HepG2 (cell line): ENCODE data around the gene CDH13. TPM values are rescaled to one million over a fixed set of nuclear protein-coding genes. Genes with fewer than 3 reads are reported as not detected.

Experiments
- ATAC-seq: fragments of 200-7000 bp; cut with Tn5 transposase; 3 replicates; pipeline ENCODE4 v1.9.1; 2020; ENCODE audit warnings: mild to moderate bottlenecking, moderate library complexity
- BruUV-seq: library from RNA; stranded (reverse); fragments of 400-500 nt; replicated peaks from 2 replicates; lab custom pipeline; 2021; lab: Mats Ljungman, UMichigan
- CTCF ChIA-PET: fragments of 300-600 bp; formaldehyde crosslinking; extraction: SDS; loops from one replicate; lab custom pipeline; 2021; ENCODE audit warnings: low total read pairs, inconsistent platforms, low intra/inter-chr PET ratio; lab: Yijun Ruan, JAX
- POLR2A ChIA-PET: fragments of 350-600 bp; sonication (Branson Sonifier 250); formaldehyde crosslinking; loops from one replicate; lab custom pipeline; 2020; ENCODE audit warnings: antibody characterized with exemption, inconsistent platforms; lab: Yijun Ruan, JAX
- DNase-seq: peaks from one replicate; pipeline ENCODE4 v3.0.0-alpha.2; 2015; ENCODE audit warnings: low spot score
- FAIRE-seq: peaks from 3 replicates; lab custom pipeline; 2011; peaks lifted over from hg19 to GRCh38; lab: Jason Lieb, UNC
- H2AFZ ChIP-seq: one replicate; pipeline ENCODE4 v1.6.1; 2011; ENCODE audit warnings: low read length, inconsistent platforms
- H3K27ac ChIP-seq: fragments of 300-600 bp; 3 replicates; pipeline ENCODE4 v1.8.0; 2011; ENCODE audit warnings: mixed run types, mild to moderate bottlenecking, mixed read lengths, low read length, inconsistent platforms; ENCODE audit not compliant: insufficient read depth; ENCODE audit errors: extremely low read length
- H3K27me3 ChIP-seq, 2 experiments: fragments of 200-600 bp in 1 of 2; 2 replicates in 1 of 2; 3 replicates in 1 of 2; pipeline versions ENCODE4 v1.6.0 to v1.8.0; 2011; ENCODE audit warnings: low read length in 2 of 2, mild to moderate bottlenecking in 2 of 2, moderate library complexity in 2 of 2, inconsistent platforms in 1 of 2; ENCODE audit not compliant: insufficient read depth in 2 of 2, control insufficient read depth in 1 of 2
- H3K36me3 ChIP-seq, 2 experiments: fragments of 200-600 bp in 1 of 2; replicated peaks in 1 of 2; 2 replicates in 1 of 2; 3 replicates in 1 of 2; pipeline versions ENCODE4 v1.5.1 to v1.8.0; 2011; ENCODE audit warnings: low read length in 2 of 2, inconsistent platforms in 1 of 2; ENCODE audit not compliant: insufficient read depth in 2 of 2, control insufficient read depth in 1 of 2
- H3K4me1 ChIP-seq: 2 replicates; pipeline ENCODE4 v1.5.1; 2012; ENCODE audit warnings: low read length, inconsistent platforms; ENCODE audit not compliant: insufficient read depth
- H3K4me2 ChIP-seq: 2 replicates; pipeline ENCODE4 v1.6.0; 2011; ENCODE audit warnings: low read depth, low read length, inconsistent platforms
- H3K4me3 ChIP-seq, 3 experiments: fragments of 200-600 bp in 1 of 3; sonication (generic), shearing (Covaris generic) in 1 of 3; replicated peaks in 1 of 3; 2 replicates each; pipeline ENCODE4 v1.5.1; 2011 to 2016; ENCODE audit warnings: low read length in 3 of 3, inconsistent platforms in 2 of 3, low read depth in 2 of 3, mild to moderate bottlenecking in 2 of 3, control low read depth in 1 of 3, mixed read lengths in 1 of 3; ENCODE audit not compliant: insufficient read depth in 1 of 3
- H3K79me2 ChIP-seq: one replicate; pipeline ENCODE4 v1.6.1; 2011; ENCODE audit warnings: low read length, inconsistent platforms; ENCODE audit not compliant: insufficient read depth
- H3K9ac ChIP-seq: 2 replicates; pipeline ENCODE4 v1.6.0; 2011; ENCODE audit warnings: mild to moderate bottlenecking, low read depth, low read length, inconsistent platforms; ENCODE audit not compliant: insufficient read depth
- H3K9me3 ChIP-seq: 2 replicates; pipeline ENCODE4 v1.5.1; 2012; ENCODE audit warnings: mild to moderate bottlenecking, low read length
- H4K20me1 ChIP-seq: 2 replicates; pipeline ENCODE4 v1.6.0; 2011; ENCODE audit warnings: inconsistent platforms, mild to moderate bottlenecking, low read length, moderate library complexity; ENCODE audit not compliant: insufficient read depth
- ADNP ChIP-seq: sonication (generic); formaldehyde crosslinking; IDR thresholded peaks from 2 replicates; pipeline ENCODE4 v1.4.0; 2020; ENCODE audit warnings: missing genetic modification reagents
- ATF7-NPFF ChIP-seq: sonication (generic); formaldehyde crosslinking; IDR thresholded peaks from 2 replicates; pipeline ENCODE4 v1.8.1; 2023; ENCODE audit warnings: mild to moderate bottlenecking, low read depth, missing genetic modification reagents, moderate library complexity
- SRSF1 ChIP-seq: fragments of 200-400 bp; formaldehyde crosslinking; optimal IDR thresholded peaks from 2 replicates; pipeline ENCODE3; 2017; ENCODE audit warnings: mild to moderate bottlenecking, low read depth, low read length, moderate library complexity
- ZBTB38 ChIP-seq: sonication (generic); formaldehyde crosslinking; IDR thresholded peaks from 2 replicates; pipeline ENCODE4 v1.5.1; 2020; ENCODE audit warnings: mild to moderate bottlenecking, missing genetic modification reagents
- ZNF180 ChIP-seq: sonication (generic); formaldehyde crosslinking; IDR thresholded peaks from 2 replicates; pipeline ENCODE4 v1.4.0; 2020; ENCODE audit warnings: low read depth, missing genetic modification reagents, borderline replicate concordance
- ZNF547 ChIP-seq: sonication (generic); formaldehyde crosslinking; IDR thresholded peaks from 2 replicates; pipeline ENCODE4 v1.5.1; 2020; ENCODE audit warnings: mild to moderate bottlenecking, missing genetic modification reagents
- WGBS: methylation state at CpG from one replicate; pipeline ENCODE4 v1.1.6; 2017; ENCODE audit warnings: low lambda C conversion rate; 5-methylcytosine and 5-hydroxymethylcytosine counted together
- in situ Hi-C: cut with HindIII; loops from 2 replicates; pipeline ENCODE4 v1.10.0; 2017; ENCODE audit warnings: low pct_unique_long_range_greater_than_20kb; ENCODE audit not compliant: extremely low pct_ligation_motif_present
- intact Hi-C: fragments of 100-400 bp; cut with micrococcal nuclease; formaldehyde crosslinking; loops from one replicate; pipeline ENCODE4 v1.10.0; 2022; ENCODE audit not compliant: unreplicated experiment
- polyA plus RNA-seq, 8 experiments: library from polyadenylated mRNA; depleted of rRNA in 3 of 8; stranded (reverse) in 7 of 8; unstranded in 1 of 8; fragments of >200 nt; fragmentation: Illumina TruSeq in 4 of 8; extraction: Trizol in 4 of 8; gene quantifications; 2 replicates each; pipeline versions ENCODE4 v1.2.1 to v1.2.3, GENCODE V29; 2011 to 2016; ENCODE audit warnings: low read depth in 4 of 8, missing spikeins in 1 of 8, mixed read lengths in 1 of 8; ENCODE audit not compliant: insufficient read depth in 1 of 8
- total RNA-seq, 5 experiments: library from RNA; depleted of rRNA; stranded (reverse); fragments of >200 nt; fragmentation: Illumina TruSeq; extraction: Trizol; gene quantifications; 2 replicates each; pipeline ENCODE4 v1.2.3, GENCODE V29; 2016; ENCODE audit warnings: low read depth in 1 of 5
- TF ChIP-seq, protein P1 (sequence below): sonication (generic); formaldehyde crosslinking; conservative IDR thresholded peaks from 2 replicates; pipeline ENCODE4 v1.8.0; 2022; ENCODE audit warnings: low read depth, missing genetic modification reagents
- TF ChIP-seq, protein P2 (sequence below): sonication (generic); formaldehyde crosslinking; IDR thresholded peaks from 2 replicates; pipeline ENCODE4 v1.5.0; 2020; ENCODE audit warnings: mild to moderate bottlenecking, missing genetic modification reagents
- TF ChIP-seq, protein P3 (sequence below): sonication (generic); formaldehyde crosslinking; IDR thresholded peaks from 2 replicates; pipeline ENCODE4 v1.4.0; 2020; ENCODE audit warnings: mild to moderate bottlenecking, missing genetic modification reagents
- TF ChIP-seq, protein P4 (sequence below): sonication (generic); formaldehyde crosslinking; IDR thresholded peaks from 2 replicates; pipeline ENCODE4 v1.5.0; 2020; ENCODE audit warnings: missing genetic modification reagents
- TF ChIP-seq, protein P5 (sequence below): sonication (generic); formaldehyde crosslinking; IDR thresholded peaks from 2 replicates; pipeline ENCODE4 v1.9.0; 2021; ENCODE audit warnings: missing genetic modification reagents, borderline replicate concordance
- TF ChIP-seq, protein P6 (sequence below): IDR thresholded peaks from 2 replicates; pipeline ENCODE4 v1.6.1; 2016; ENCODE audit warnings: low read depth, borderline replicate concordance

CDH13 gene
- total and polyA plus RNA-seq, 2 of the 13 experiments (the other 11 are each of a cell fraction or from before 2014, with no cell fraction given): not detected

DNA sequence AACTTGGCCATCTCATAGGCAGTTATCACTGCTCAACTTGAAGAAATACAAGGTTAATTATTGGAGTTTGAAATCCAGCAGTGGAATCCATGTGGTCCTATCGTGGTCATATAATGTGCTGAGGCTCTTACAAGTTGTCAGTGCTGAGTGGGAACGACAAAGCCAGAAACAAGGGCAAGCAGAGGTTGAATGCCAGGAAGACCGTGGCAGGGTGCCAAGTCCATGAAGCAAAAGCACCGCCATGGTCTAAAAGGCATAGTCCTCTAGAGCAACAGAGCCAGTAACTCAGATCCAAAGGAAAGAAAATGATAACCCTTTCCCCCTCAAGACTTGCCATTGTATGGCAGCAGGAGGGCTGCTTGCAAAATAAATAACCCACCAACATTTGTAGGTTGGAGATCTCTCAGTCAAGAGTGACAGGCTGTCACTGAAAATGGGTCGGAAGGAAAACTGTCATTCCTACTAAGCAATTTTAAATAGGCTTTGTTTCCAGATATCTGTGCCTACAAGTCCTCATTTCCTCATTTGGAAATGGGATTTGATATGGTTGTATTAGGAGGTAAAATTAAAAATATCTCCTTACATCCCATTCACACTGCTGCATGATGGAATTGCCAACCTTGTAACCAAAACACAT lies 1144.7 kb downstream of the CDH13 start:
- Histone ChIP-seq H3K27ac (no peak overlapping the region), H2AFZ (no peak overlapping the region), H3K9ac (no peak overlapping the region), H3K4me1 (no peaks in the 10 kb centered on the region), H3K27me3 (peaks cover 0 to 10% of the 10 kb centered on the region in 2 experiments; a peak in 2 of 5 replicates), H3K9me3 (no peaks in the 10 kb centered on the region), H3K79me2 (no peaks in the 10 kb centered on the region), H4K20me1 (no peaks in the 10 kb centered on the region), H3K4me2 (no peak overlapping the region), H3K4me3 (no peak overlapping the region), H3K36me3 (no peaks in the 10 kb centered on the region)
- 17% methylated on average over 5 of the region's 5 CpGs for WGBS
- no peak for ATAC-seq
- in situ Hi-C loops: no loop called here
- BruUV-seq: no TSS peak
- DNase-seq: no peak
- POLR2A ChIA-PET: no interaction called here
- intact Hi-C loops: no loop called here
- CTCF ChIA-PET: no interaction called here
- no peak for FAIRE-seq
- TF ChIP-seq, protein P1, sequence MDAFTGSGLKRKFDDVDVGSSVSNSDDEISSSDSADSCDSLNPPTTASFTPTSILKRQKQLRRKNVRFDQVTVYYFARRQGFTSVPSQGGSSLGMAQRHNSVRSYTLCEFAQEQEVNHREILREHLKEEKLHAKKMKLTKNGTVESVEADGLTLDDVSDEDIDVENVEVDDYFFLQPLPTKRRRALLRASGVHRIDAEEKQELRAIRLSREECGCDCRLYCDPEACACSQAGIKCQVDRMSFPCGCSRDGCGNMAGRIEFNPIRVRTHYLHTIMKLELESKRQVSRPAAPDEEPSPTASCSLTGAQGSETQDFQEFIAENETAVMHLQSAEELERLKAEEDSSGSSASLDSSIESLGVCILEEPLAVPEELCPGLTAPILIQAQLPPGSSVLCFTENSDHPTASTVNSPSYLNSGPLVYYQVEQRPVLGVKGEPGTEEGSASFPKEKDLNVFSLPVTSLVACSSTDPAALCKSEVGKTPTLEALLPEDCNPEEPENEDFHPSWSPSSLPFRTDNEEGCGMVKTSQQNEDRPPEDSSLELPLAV: no peak
- TF ChIP-seq ADNP (CRISPR knock-in tag): no peak
- TF ChIP-seq ATF7-NPFF (CRISPR knock-in tag): no peak
- TF ChIP-seq ZNF180 (CRISPR knock-in tag): no peak
- no peak for TF ChIP-seq ZNF547 (CRISPR knock-in tag)
- TF ChIP-seq, protein P2, sequence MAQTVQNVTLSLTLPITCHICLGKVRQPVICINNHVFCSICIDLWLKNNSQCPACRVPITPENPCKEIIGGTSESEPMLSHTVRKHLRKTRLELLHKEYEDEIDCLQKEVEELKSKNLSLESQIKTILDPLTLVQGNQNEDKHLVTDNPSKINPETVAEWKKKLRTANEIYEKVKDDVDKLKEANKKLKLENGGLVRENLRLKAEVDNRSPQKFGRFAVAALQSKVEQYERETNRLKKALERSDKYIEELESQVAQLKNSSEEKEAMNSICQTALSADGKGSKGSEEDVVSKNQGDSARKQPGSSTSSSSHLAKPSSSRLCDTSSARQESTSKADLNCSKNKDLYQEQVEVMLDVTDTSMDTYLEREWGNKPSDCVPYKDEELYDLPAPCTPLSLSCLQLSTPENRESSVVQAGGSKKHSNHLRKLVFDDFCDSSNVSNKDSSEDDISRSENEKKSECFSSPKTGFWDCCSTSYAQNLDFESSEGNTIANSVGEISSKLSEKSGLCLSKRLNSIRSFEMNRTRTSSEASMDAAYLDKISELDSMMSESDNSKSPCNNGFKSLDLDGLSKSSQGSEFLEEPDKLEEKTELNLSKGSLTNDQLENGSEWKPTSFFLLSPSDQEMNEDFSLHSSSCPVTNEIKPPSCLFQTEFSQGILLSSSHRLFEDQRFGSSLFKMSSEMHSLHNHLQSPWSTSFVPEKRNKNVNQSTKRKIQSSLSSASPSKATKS: no peak
- TF ChIP-seq SRSF1: no peak
- TF ChIP-seq, protein P3, sequence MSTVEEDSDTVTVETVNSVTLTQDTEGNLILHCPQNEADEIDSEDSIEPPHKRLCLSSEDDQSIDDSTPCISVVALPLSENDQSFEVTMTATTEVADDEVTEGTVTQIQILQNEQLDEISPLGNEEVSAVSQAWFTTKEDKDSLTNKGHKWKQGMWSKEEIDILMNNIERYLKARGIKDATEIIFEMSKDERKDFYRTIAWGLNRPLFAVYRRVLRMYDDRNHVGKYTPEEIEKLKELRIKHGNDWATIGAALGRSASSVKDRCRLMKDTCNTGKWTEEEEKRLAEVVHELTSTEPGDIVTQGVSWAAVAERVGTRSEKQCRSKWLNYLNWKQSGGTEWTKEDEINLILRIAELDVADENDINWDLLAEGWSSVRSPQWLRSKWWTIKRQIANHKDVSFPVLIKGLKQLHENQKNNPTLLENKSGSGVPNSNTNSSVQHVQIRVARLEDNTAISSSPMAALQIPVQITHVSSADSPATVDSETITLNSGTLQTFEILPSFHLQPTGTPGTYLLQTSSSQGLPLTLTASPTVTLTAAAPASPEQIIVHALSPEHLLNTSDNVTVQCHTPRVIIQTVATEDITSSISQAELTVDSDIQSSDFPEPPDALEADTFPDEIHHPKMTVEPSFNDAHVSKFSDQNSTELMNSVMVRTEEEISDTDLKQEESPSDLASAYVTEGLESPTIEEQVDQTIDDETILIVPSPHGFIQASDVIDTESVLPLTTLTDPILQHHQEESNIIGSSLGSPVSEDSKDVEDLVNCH (CRISPR knock-in tag): no peak
- TF ChIP-seq, protein P4, sequence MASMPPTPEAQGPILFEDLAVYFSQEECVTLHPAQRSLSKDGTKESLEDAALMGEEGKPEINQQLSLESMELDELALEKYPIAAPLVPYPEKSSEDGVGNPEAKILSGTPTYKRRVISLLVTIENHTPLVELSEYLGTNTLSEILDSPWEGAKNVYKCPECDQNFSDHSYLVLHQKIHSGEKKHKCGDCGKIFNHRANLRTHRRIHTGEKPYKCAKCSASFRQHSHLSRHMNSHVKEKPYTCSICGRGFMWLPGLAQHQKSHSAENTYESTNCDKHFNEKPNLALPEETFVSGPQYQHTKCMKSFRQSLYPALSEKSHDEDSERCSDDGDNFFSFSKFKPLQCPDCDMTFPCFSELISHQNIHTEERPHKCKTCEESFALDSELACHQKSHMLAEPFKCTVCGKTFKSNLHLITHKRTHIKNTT (CRISPR knock-in tag): no peak
- TF ChIP-seq, protein P5, sequence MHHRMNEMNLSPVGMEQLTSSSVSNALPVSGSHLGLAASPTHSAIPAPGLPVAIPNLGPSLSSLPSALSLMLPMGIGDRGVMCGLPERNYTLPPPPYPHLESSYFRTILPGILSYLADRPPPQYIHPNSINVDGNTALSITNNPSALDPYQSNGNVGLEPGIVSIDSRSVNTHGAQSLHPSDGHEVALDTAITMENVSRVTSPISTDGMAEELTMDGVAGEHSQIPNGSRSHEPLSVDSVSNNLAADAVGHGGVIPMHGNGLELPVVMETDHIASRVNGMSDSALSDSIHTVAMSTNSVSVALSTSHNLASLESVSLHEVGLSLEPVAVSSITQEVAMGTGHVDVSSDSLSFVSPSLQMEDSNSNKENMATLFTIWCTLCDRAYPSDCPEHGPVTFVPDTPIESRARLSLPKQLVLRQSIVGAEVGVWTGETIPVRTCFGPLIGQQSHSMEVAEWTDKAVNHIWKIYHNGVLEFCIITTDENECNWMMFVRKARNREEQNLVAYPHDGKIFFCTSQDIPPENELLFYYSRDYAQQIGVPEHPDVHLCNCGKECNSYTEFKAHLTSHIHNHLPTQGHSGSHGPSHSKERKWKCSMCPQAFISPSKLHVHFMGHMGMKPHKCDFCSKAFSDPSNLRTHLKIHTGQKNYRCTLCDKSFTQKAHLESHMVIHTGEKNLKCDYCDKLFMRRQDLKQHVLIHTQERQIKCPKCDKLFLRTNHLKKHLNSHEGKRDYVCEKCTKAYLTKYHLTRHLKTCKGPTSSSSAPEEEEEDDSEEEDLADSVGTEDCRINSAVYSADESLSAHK (CRISPR knock-in tag): no peak
- no peak for TF ChIP-seq ZBTB38 (CRISPR knock-in tag)
- TF ChIP-seq, protein P6, sequence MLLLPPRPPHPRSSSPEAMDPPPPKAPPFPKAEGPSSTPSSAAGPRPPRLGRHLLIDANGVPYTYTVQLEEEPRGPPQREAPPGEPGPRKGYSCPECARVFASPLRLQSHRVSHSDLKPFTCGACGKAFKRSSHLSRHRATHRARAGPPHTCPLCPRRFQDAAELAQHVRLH: no peak
